ENCODE data around the gene FUT8.

GRCh38 chr14:65632487-65632886 lies 220.0 kb downstream of the FUT8 start:
- TF ChIP-seq CTCF (IDR thresholded peaks at IDR 0.05; ENCODE audit: poor library complexity) (no peak), EZH2phosphoT487 (IDR thresholded peaks at IDR 0.05; ENCODE audit: low read depth, severe bottlenecking, unreplicated experiment) (no peak)

All from hepatocyte (in vitro differentiated cells).